Posterior cingulate gyrus (tissue), 11 donors: ENCODE measurements around the gene RAB33A.
A peak's percentile ranks its signal among the peaks of the same experiment; 100 is the strongest.

Source experiments
- DNase-seq, 10 donors: peaks; one replicate each; pipeline versions ENCODE4 v3.0.0 to v3.0.0-alpha.2; 2020 to 2021; ENCODE audit warnings: mixed read lengths in 3 of 10
- intact Hi-C: fragments of 100-400 bp; cut with DNase I; formaldehyde crosslinking; loops from one replicate; pipeline ENCODE4 v1.15.1; 2023

The RAB33A gene

GRCh38 chrX:130171446-130172126, at the start of gene RAB33A:
RAB33A (plus strand) TSS chrX:130171962; CDS start chrX:130172063, 101 bp downstream.
- intact Hi-C loops: no loop called here
- DNase-seq: peak; percentile 58 to 97 (median 68)

- intact Hi-C loops: loop anchor here (5.0 kb wide), 1 partner anchor 42 kb away; no protein-coding TSS in a partner anchor
Observed at GRCh38 chrX:130124577-130124976, 47.2 kb upstream of the RAB33A start.

GRCh38 chrX:130125091-130125874, 46.5 kb upstream of the RAB33A start:
- intact Hi-C loops: no loop called here
- peak in 3 of 10 donors; percentile 31 to 87 (median 44) for DNase-seq

More at GRCh38 chrX:130124577-130124976, 47.2 kb upstream of the RAB33A start:
- peak in 1 of 10 donors; percentile 48 for DNase-seq

- DNase-seq: no peak
- intact Hi-C loops: no loop called here
Observed at GRCh38 chrX:130130990-130131389, 40.8 kb upstream of the RAB33A start.

- intact Hi-C loops: no loop called here
- DNase-seq: no peak
Observed at GRCh38 chrX:130136496-130136895, 35.3 kb upstream of the RAB33A start.

GRCh38 chrX:130136961-130137360, 34.8 kb upstream of the RAB33A start:
- intact Hi-C loops: no loop called here
- DNase-seq: no peak

GRCh38 chrX:130139474-130140201, 32.1 kb upstream of the RAB33A start:
- no peak for DNase-seq
- intact Hi-C loops: no loop called here

- intact Hi-C loops: no loop called here
- DNase-seq: no peak
Observed at GRCh38 chrX:130144509-130144908, 27.3 kb upstream of the RAB33A start.

- intact Hi-C loops: no loop called here
- DNase-seq: no peak
Observed at GRCh38 chrX:130145123-130145522, 26.6 kb upstream of the RAB33A start.

GRCh38 chrX:130147631-130148030, 24.1 kb upstream of the RAB33A start:
- DNase-seq: no peak
- intact Hi-C loops: no loop called here

GRCh38 chrX:130155564-130155963, 16.2 kb upstream of the RAB33A start:
- DNase-seq: no peak
- intact Hi-C loops: no loop called here

GRCh38 chrX:130158311-130158710, 13.5 kb upstream of the RAB33A start:
- no peak for DNase-seq
- intact Hi-C loops: no loop called here

GRCh38 chrX:130159776-130160175, 12.0 kb upstream of the RAB33A start:
- intact Hi-C loops: no loop called here
- no peak for DNase-seq

- DNase-seq: no peak
- intact Hi-C loops: no loop called here
Observed at GRCh38 chrX:130162094-130162735, 9.5 kb upstream of the RAB33A start.

GRCh38 chrX:130163398-130163797, 8.4 kb upstream of the RAB33A start:
- intact Hi-C loops: no loop called here

GRCh38 chrX:130165181-130165702, 6.5 kb upstream of the RAB33A start:
- DNase-seq: peak in 1 of 10 donors; percentile 74
- intact Hi-C loops: no loop called here

More at GRCh38 chrX:130163398-130163797, 8.4 kb upstream of the RAB33A start:
- no peak for DNase-seq

- intact Hi-C loops: no loop called here
- peak; percentile 75 to 98 (median 84) for DNase-seq
Observed at GRCh38 chrX:130165703-130166502, 5.9 kb upstream of the RAB33A start, which contains the start of gene AIFM1. AIFM1 (minus strand) TSS chrX:130165841; CDS start chrX:130165656, 185 bp downstream.

- no peak for DNase-seq
- intact Hi-C loops: no loop called here
Observed at GRCh38 chrX:130166503-130166777, 5.3 kb upstream of the RAB33A start.

GRCh38 chrX:130167040-130167439, 4.7 kb upstream of the RAB33A start:
- no peak for DNase-seq
- intact Hi-C loops: no loop called here
